H1 (cell line): ENCODE results near the gene TWNK. TPM values are rescaled to one million over a fixed set of nuclear protein-coding genes. Genes with fewer than 3 reads are reported as not detected.

ENCODE experiments used
- CTCF ChIA-PET: fragments of 300-600 bp; sonication (Branson Sonifier 250); formaldehyde crosslinking; loops from one replicate; lab custom pipeline; 2021; ENCODE audit not compliant: partially characterized antibody; lab: Charles Lee
- POLR2A ChIA-PET: fragments of 300-600 bp; sonication (Branson Sonifier 250); formaldehyde crosslinking; loops from one replicate; lab custom pipeline; 2021; ENCODE audit warnings: inconsistent platforms; ENCODE audit not compliant: partially characterized antibody; lab: Charles Lee
- DNase-seq, 2 experiments: peaks; one replicate each; pipeline versions ENCODE4 v3.0.0 to v3.0.0-alpha.2; 2010 to 2022; ENCODE audit warnings: low spot score in 2 of 2, low read depth in 1 of 2, mixed read lengths in 1 of 2
- FAIRE-seq: peaks from 2 replicates; lab custom pipeline; 2011; peaks lifted over from hg19 to GRCh38; lab: Jason Lieb, UNC
- H2AFZ ChIP-seq: 2 replicates; pipeline ENCODE4 v1.8.1; 2012; ENCODE audit warnings: low read length, inconsistent platforms
- H2AK5ac ChIP-seq: 2 replicates; pipeline ENCODE4 v1.6.1; 2013; ENCODE audit warnings: low read depth, low read length
- H2BK120ac ChIP-seq: replicated peaks from 2 replicates; pipeline ENCODE3; 2013; ENCODE audit warnings: low read depth, low read length, inconsistent platforms
- H2BK12ac ChIP-seq: 2 replicates; pipeline ENCODE4 v1.6.1; 2013; ENCODE audit warnings: low read depth, low read length
- H2BK15ac ChIP-seq: 2 replicates; pipeline ENCODE4 v1.6.1; 2013; ENCODE audit warnings: low read length
- H2BK20ac ChIP-seq: 2 replicates; pipeline ENCODE4 v1.6.1; 2013; ENCODE audit warnings: low read length
- H2BK5ac ChIP-seq: 2 replicates; pipeline ENCODE4 v1.6.1; 2013; ENCODE audit warnings: low read depth, low read length
- H3K14ac ChIP-seq: 2 replicates; pipeline ENCODE4 v1.6.1; 2013; ENCODE audit warnings: inconsistent platforms; ENCODE audit not compliant: insufficient read length
- H3K18ac ChIP-seq: 2 replicates; pipeline ENCODE4 v1.6.1; 2013; ENCODE audit warnings: low read length; ENCODE audit errors: extremely low read depth
- H3K23ac ChIP-seq: 2 replicates; pipeline ENCODE4 v1.6.1; 2013; ENCODE audit warnings: inconsistent platforms; ENCODE audit not compliant: insufficient read length
- H3K23me2 ChIP-seq: 2 replicates; pipeline ENCODE4 v1.6.1; 2013; ENCODE audit warnings: low read depth, low read length
- H3K27ac ChIP-seq: 2 replicates; pipeline ENCODE4 v1.6.1; 2011; ENCODE audit warnings: low read depth, low read length, inconsistent platforms
- H3K27me3 ChIP-seq, 4 experiments: replicated peaks in 1 of 4; 1 replicate in 1 of 4; 2 replicates in 3 of 4; pipeline versions ENCODE4 v1.6.1 to v1.8.1; 2011 to 2013; ENCODE audit warnings: low read length in 3 of 4, mild to moderate bottlenecking in 3 of 4, inconsistent platforms in 2 of 4, mixed read lengths in 2 of 4, moderate library complexity in 1 of 4; ENCODE audit not compliant: control insufficient read depth in 3 of 4, insufficient read depth in 3 of 4; ENCODE audit errors: extremely low read depth in 1 of 4
- H3K36me3 ChIP-seq, 4 experiments: 2 replicates each; pipeline versions ENCODE4 v1.6.1 to v1.8.1; 2011 to 2013; ENCODE audit warnings: mild to moderate bottlenecking in 4 of 4, low read length in 3 of 4, moderate library complexity in 2 of 4, control low read depth in 1 of 4, inconsistent platforms in 1 of 4; ENCODE audit not compliant: insufficient read depth in 4 of 4, control insufficient read depth in 2 of 4
- H3K4ac ChIP-seq: replicated peaks from 2 replicates; pipeline ENCODE3; 2013; ENCODE audit warnings: low read length, low read depth, mixed read lengths, inconsistent platforms; ENCODE audit not compliant: insufficient read length
- H3K4me1 ChIP-seq, 4 experiments: replicated peaks in 1 of 4; 1 replicate in 1 of 4; 2 replicates in 3 of 4; pipeline versions ENCODE4 v1.6.1 to v1.8.1; 2011 to 2013; ENCODE audit warnings: low read length in 3 of 4, inconsistent platforms in 2 of 4, mixed read lengths in 1 of 4; ENCODE audit not compliant: insufficient read depth in 4 of 4, control insufficient read depth in 3 of 4
- H3K4me2 ChIP-seq, 2 experiments: 2 replicates each; pipeline versions ENCODE4 v1.6.1 to v1.8.1; 2011 to 2013; ENCODE audit warnings: low read depth in 2 of 2, low read length in 2 of 2, control low read depth in 1 of 2, inconsistent platforms in 1 of 2, mild to moderate bottlenecking in 1 of 2; ENCODE audit not compliant: insufficient read depth in 1 of 2
- H3K4me3 ChIP-seq, 4 experiments: fragments of 200-600, 300-600 bp in 1 of 4; sonication (generic), shearing (Covaris generic), sonication (Bioruptor Twin) in 1 of 4; 2 replicates each; pipeline versions ENCODE4 v1.5.1 to v1.8.1; 2011 to 2016; ENCODE audit warnings: low read length in 4 of 4, low read depth in 3 of 4, control low read depth in 2 of 4, inconsistent platforms in 2 of 4, mild to moderate bottlenecking in 2 of 4, mixed read lengths in 1 of 4, moderate library complexity in 1 of 4; ENCODE audit not compliant: insufficient read depth in 2 of 4; ENCODE audit errors: extremely low read depth in 1 of 4
- H3K56ac ChIP-seq: replicated peaks from 2 replicates; pipeline ENCODE3; 2013; ENCODE audit warnings: low read depth, mild to moderate bottlenecking, mixed read lengths, low read length, inconsistent platforms; ENCODE audit not compliant: insufficient read length
- H3K79me1 ChIP-seq: 2 replicates; pipeline ENCODE4 v1.6.1; 2013; ENCODE audit warnings: low read depth, low read length, control low read depth
- H3K79me2 ChIP-seq, 2 experiments: 2 replicates each; pipeline versions ENCODE4 v1.6.1 to v1.8.1; 2012 to 2013; ENCODE audit warnings: low read length in 2 of 2, mild to moderate bottlenecking in 2 of 2, inconsistent platforms in 1 of 2; ENCODE audit not compliant: insufficient read depth in 2 of 2, control insufficient read depth in 1 of 2
- H3K9ac ChIP-seq, 4 experiments: replicated peaks in 1 of 4; 1 replicate in 1 of 4; 2 replicates in 3 of 4; pipeline versions ENCODE4 v1.6.1 to v1.8.1; 2011 to 2013; ENCODE audit warnings: low read depth in 3 of 4, low read length in 3 of 4, control low read depth in 2 of 4, mild to moderate bottlenecking in 2 of 4, moderate library complexity in 2 of 4, inconsistent platforms in 1 of 4; ENCODE audit errors: extremely low read depth in 1 of 4
- H3K9me3 ChIP-seq, 2 experiments: 2 replicates each; pipeline versions ENCODE4 v1.6.1 to v1.8.1; 2012 to 2013; ENCODE audit warnings: mild to moderate bottlenecking in 2 of 2, moderate library complexity in 2 of 2, control low read depth in 1 of 2, inconsistent platforms in 1 of 2, low read depth in 1 of 2, low read length in 1 of 2, mixed read lengths in 1 of 2; ENCODE audit not compliant: insufficient read depth in 2 of 2
- H4K20me1 ChIP-seq, 2 experiments: replicated peaks in 1 of 2; 2 replicates each; pipeline versions ENCODE3 to v1.8.1; 2011 to 2013; ENCODE audit warnings: inconsistent platforms in 2 of 2, low read length in 2 of 2, mild to moderate bottlenecking in 1 of 2; ENCODE audit not compliant: insufficient read depth in 2 of 2, control insufficient read depth in 1 of 2
- H4K5ac ChIP-seq: 2 replicates; pipeline ENCODE4 v1.6.1; 2013; ENCODE audit warnings: low read length, low read depth, mixed read lengths, inconsistent platforms; ENCODE audit not compliant: insufficient read length
- H4K8ac ChIP-seq: 2 replicates; pipeline ENCODE4 v1.8.0; 2013; ENCODE audit warnings: mild to moderate bottlenecking, moderate library complexity, low read length, inconsistent platforms; ENCODE audit not compliant: insufficient read depth; ENCODE audit errors: extremely low read depth
- H4K91ac ChIP-seq: replicated peaks from 2 replicates; pipeline ENCODE3; 2013; ENCODE audit warnings: low read length, mixed read lengths, inconsistent platforms; ENCODE audit not compliant: insufficient read length
- EZH2 ChIP-seq: fragments of 200-600 bp; sonication (generic); IDR thresholded peaks from 2 replicates; pipeline ENCODE4 v1.7.1; 2012; ENCODE audit warnings: low read depth, mild to moderate bottlenecking, moderate library complexity, low read length, inconsistent platforms; ENCODE audit not compliant: severe bottlenecking
- KDM1A ChIP-seq: fragments of 200-600, 300-600 bp; sonication (generic); IDR thresholded peaks from 2 replicates; pipeline ENCODE4 v1.7.1; 2016; ENCODE audit warnings: mild to moderate bottlenecking, low read length, borderline replicate concordance
- SP2 ChIP-seq: IDR thresholded peaks from 2 replicates; pipeline ENCODE4 v1.6.1; 2012; ENCODE audit warnings: mild to moderate bottlenecking, low read length, inconsistent platforms
- WGBS, 2 experiments: shearing (Covaris generic) in 1 of 2; methylation state at CpG; one replicate each; pipeline versions ENCODE4 v1.1.6 to v1.1.7; 2013 to 2015; ENCODE audit warnings: low lambda C conversion rate in 2 of 2, mixed read lengths in 2 of 2, inconsistent platforms in 1 of 2, low coverage in 1 of 2, missing lambda C conversion rate in 1 of 2; ENCODE audit not compliant: insufficient replicate concordance in 2 of 2, insufficient coverage in 1 of 2, insufficient read length in 1 of 2; ENCODE audit errors: extremely low coverage in 1 of 2, missing lambda C conversion rate in 1 of 2; 5-methylcytosine and 5-hydroxymethylcytosine counted together
- polyA plus RNA-seq, 7 experiments: library from polyadenylated mRNA; depleted of rRNA in 3 of 7; stranded (reverse) in 5 of 7; unstranded in 2 of 7; fragments of >200 nt in 5 of 7; fragments of 200-250 nt in 2 of 7; gene quantifications; 1 replicate in 5 of 7; 2 replicates in 1 of 7; 4 replicates in 1 of 7; pipeline versions ENCODE4 v1.2.1 to v1.2.3, GENCODE V29; 2011 to 2013; ENCODE audit warnings: missing spikeins in 2 of 7, mixed read lengths in 2 of 7
- total RNA-seq: library from RNA; stranded (reverse); fragmentation: NEBNext Ultra II Directional; extraction: Animal tissue kit (Norgen Biotek cat#: 25700); gene quantifications from 2 replicates; pipeline ENCODE4 v1.2.1, GENCODE V29; 2021

TWNK gene
- total and polyA plus RNA-seq, 2 of the 8 experiments (the other 6 are each of a cell fraction or from before 2014, with no cell fraction given): 15.4 to 32.5 TPM

GRCh38 chr10:100970914-100971811 lies 16.2 kb upstream of the TWNK start:
- ChIA-PET POLR2A (interaction anchor here (0.7 to 6.0 kb wide), 4 partner anchors 16 to 24 kb away, joined by 3 to 38 read pairs (median 6); partner anchors contain the start of genes MRPL43 and TWNK), CTCF (interaction anchor here (1.0 to 1.9 kb wide), 4 partner anchors 15 to 45 kb away, joined by 3 to 7 read pairs (median 4); no protein-coding TSS in a partner anchor)
- no peak overlapping the region for H4K8ac ChIP-seq
- H3K79me1 ChIP-seq: no peaks in the 10 kb centered on the region
- H4K20me1 ChIP-seq: peaks cover 0 to 6% of the 10 kb centered on the region in 2 experiments
- H3K4me2 ChIP-seq: peak overlapping the region; percentile 7 to 89; a peak in 2 of 4 replicates
- FAIRE-seq (no peak), DNase-seq (no peak)
- WGBS, 2 experiments: 79% methylated on average over 4 of the region's 4 CpGs; no CpG with 5 or more reads in 1 of the 2 experiments
- H3K4me3 ChIP-seq: no peak overlapping the region
- H3K79me2 ChIP-seq: no peaks in the 10 kb centered on the region
- H3K23me2 ChIP-seq: peaks cover 9% of the 10 kb centered on the region
- peaks cover 0 to 3% (median 1%) of the 10 kb centered on the region in 4 experiments; a peak in 1 of 7 replicates for H3K27me3 ChIP-seq
- no peak overlapping the region for H4K91ac ChIP-seq
- no peaks in the 10 kb centered on the region for H3K36me3 ChIP-seq
- H3K56ac ChIP-seq: no peak overlapping the region
- H3K14ac ChIP-seq: no peak overlapping the region
- no peak overlapping the region for H3K4ac ChIP-seq
- peaks cover 7 to 19% (median 10%) of the 10 kb centered on the region in 4 experiments for H3K4me1 ChIP-seq
- no peak overlapping the region for H2AK5ac ChIP-seq
- H2BK5ac ChIP-seq: no peak overlapping the region
- no peak overlapping the region for H4K5ac ChIP-seq
- no peak overlapping the region for H2BK12ac ChIP-seq
- H3K23ac ChIP-seq: no peak overlapping the region
- no peaks in the 10 kb centered on the region for H3K9me3 ChIP-seq
- no peak overlapping the region for H2AFZ ChIP-seq
- no peak overlapping the region for H3K18ac ChIP-seq
- no peak overlapping the region for H2BK20ac ChIP-seq
- no peak overlapping the region for H3K27ac ChIP-seq
- 0 out of 2 replicates have a peak overlapping the region, but pooled peaks have one; percentile 50 for H2BK15ac ChIP-seq
- H2BK120ac ChIP-seq: no peak overlapping the region
- H3K9ac ChIP-seq: no peak overlapping the region
- TF ChIP-seq SP2: no peak
- no peak for TF ChIP-seq KDM1A
- TF ChIP-seq EZH2: no peak
